ENCODE data around the gene DECR2.

DNA sequence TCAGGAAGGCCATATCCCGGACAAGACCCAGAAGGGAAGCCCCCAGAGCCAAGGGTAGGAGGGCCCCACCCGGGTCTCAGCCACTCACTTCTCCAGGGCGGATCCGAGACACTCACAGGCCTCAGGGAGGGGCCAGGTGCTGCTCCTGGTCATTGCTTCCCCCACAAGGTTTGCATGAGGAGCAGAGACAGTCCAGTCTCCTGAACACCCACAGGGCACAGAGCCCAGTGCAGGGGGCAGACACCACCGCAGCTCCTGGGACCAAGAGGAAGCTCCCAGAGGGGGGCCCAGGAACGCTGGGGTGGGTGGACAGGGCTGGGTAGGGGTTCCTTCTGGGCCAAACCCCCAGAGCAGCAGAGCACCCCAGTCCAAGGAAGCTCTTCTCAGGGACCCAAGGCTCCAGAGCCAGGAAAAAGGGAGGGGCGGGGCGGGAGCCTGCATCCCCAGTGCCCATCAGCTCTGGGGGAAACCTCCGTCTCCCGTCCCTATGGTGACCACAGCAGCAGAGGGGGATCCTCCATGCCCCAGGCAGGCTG lies 30.6 kb upstream of the DECR2 start:
- TF ChIP-seq, protein P1, sequence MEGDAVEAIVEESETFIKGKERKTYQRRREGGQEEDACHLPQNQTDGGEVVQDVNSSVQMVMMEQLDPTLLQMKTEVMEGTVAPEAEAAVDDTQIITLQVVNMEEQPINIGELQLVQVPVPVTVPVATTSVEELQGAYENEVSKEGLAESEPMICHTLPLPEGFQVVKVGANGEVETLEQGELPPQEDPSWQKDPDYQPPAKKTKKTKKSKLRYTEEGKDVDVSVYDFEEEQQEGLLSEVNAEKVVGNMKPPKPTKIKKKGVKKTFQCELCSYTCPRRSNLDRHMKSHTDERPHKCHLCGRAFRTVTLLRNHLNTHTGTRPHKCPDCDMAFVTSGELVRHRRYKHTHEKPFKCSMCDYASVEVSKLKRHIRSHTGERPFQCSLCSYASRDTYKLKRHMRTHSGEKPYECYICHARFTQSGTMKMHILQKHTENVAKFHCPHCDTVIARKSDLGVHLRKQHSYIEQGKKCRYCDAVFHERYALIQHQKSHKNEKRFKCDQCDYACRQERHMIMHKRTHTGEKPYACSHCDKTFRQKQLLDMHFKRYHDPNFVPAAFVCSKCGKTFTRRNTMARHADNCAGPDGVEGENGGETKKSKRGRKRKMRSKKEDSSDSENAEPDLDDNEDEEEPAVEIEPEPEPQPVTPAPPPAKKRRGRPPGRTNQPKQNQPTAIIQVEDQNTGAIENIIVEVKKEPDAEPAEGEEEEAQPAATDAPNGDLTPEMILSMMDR (conservative IDR thresholded peaks at IDR 0.05; ENCODE audit: low read length) = no peak
- TF ChIP-seq EZH2phosphoT487 (IDR thresholded peaks at IDR 0.05; ENCODE audit: borderline replicate concordance) = no peak

Data from Loucy (cell line).